ENCODE measurements around the gene SF3B3.

GRCh38 chr16:70508752-70509151 is 14.9 kb upstream of the SF3B3 start:
- TF ChIP-seq, protein P1, sequence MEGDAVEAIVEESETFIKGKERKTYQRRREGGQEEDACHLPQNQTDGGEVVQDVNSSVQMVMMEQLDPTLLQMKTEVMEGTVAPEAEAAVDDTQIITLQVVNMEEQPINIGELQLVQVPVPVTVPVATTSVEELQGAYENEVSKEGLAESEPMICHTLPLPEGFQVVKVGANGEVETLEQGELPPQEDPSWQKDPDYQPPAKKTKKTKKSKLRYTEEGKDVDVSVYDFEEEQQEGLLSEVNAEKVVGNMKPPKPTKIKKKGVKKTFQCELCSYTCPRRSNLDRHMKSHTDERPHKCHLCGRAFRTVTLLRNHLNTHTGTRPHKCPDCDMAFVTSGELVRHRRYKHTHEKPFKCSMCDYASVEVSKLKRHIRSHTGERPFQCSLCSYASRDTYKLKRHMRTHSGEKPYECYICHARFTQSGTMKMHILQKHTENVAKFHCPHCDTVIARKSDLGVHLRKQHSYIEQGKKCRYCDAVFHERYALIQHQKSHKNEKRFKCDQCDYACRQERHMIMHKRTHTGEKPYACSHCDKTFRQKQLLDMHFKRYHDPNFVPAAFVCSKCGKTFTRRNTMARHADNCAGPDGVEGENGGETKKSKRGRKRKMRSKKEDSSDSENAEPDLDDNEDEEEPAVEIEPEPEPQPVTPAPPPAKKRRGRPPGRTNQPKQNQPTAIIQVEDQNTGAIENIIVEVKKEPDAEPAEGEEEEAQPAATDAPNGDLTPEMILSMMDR (conservative IDR thresholded peaks at IDR 0.05; ENCODE audit: low read depth, low read length), result peak; percentile 55
- no peak for TF ChIP-seq EZH2 (IDR thresholded peaks at IDR 0.05; ENCODE audit: low read length, unreplicated experiment)

Data from PC-3 (cell line).